ENCODE results near the gene CASK.

DNA sequence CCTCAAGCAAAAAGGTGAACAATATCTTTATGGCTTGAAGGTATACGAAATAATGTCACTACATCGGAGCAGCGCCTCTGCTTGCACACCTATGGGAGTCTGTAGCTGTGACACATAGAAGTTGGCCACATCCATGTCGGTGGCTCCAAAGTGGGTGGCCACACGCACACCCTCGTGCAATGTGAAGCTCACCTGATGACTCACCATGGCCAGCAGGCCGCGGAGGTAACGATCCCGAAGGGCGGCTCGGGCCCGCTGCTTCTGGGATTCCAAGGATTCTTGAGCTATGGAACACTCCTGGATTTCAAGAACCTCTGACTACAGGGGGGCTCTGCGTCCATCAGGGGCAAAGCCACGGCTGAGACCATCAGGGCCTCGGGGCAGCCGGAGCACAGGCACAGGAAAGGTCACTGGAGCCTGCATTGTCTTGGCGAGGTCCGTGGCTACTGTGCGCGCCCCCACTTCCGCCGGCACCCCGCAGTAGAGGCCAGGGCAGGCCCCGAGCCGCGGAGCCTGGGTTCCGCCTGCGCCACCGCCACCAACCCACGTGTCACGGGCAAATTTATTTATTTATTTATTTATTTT, 451.0 kb downstream of the CASK start:
- TF ChIP-seq, protein P1, sequence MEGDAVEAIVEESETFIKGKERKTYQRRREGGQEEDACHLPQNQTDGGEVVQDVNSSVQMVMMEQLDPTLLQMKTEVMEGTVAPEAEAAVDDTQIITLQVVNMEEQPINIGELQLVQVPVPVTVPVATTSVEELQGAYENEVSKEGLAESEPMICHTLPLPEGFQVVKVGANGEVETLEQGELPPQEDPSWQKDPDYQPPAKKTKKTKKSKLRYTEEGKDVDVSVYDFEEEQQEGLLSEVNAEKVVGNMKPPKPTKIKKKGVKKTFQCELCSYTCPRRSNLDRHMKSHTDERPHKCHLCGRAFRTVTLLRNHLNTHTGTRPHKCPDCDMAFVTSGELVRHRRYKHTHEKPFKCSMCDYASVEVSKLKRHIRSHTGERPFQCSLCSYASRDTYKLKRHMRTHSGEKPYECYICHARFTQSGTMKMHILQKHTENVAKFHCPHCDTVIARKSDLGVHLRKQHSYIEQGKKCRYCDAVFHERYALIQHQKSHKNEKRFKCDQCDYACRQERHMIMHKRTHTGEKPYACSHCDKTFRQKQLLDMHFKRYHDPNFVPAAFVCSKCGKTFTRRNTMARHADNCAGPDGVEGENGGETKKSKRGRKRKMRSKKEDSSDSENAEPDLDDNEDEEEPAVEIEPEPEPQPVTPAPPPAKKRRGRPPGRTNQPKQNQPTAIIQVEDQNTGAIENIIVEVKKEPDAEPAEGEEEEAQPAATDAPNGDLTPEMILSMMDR (IDR thresholded peaks at IDR 0.05) = no peak
- no peak for TF ChIP-seq POLR2A (IDR thresholded peaks at IDR 0.05)

Data from adrenal gland (tissue), 5 donors.